HCT116 (cell line): ENCODE data around the gene XK. TPM values are rescaled to one million over a fixed set of nuclear protein-coding genes. Genes with fewer than 3 reads are reported as not detected.

ENCODE experiments used
- ATAC-seq: fragments of 200-7000 bp; cut with Tn5 transposase; 2 replicates; pipeline ENCODE4 v1.9.1; 2020; ENCODE audit warnings: mild to moderate bottlenecking, moderate library complexity
- BruUV-seq: library from RNA; stranded (reverse); fragments of 400-500 nt; replicated peaks from 2 replicates; lab custom pipeline; 2021; lab: Mats Ljungman, UMichigan
- CTCF ChIA-PET: fragments of 300-600 bp; sonication (Branson Sonifier 250); formaldehyde crosslinking; loops from one replicate; lab custom pipeline; 2021; ENCODE audit warnings: antibody characterized with exemption; lab: Charles Lee
- POLR2A ChIA-PET: fragments of 300-600, 350-600 bp; sonication (Branson Sonifier 250); formaldehyde crosslinking; loops from one replicate; lab custom pipeline; 2021; ENCODE audit warnings: antibody characterized with exemption; lab: Charles Lee
- RAD21 ChIA-PET, 2 experiments: fragments of 300-600 bp; sonication (Branson Sonifier 250); formaldehyde crosslinking; loops; one replicate each; lab custom pipeline; 2023; ENCODE audit warnings: low total read pairs in 2 of 2; ENCODE audit not compliant: uncharacterized antibody in 2 of 2, unreplicated experiment in 2 of 2, low non-redundant PET in 1 of 2; lab: Charles Lee
- DNase-seq: peaks from one replicate; pipeline ENCODE4 v3.0.0-alpha.2; 2010; ENCODE audit warnings: low read depth, low spot score
- H2AFZ ChIP-seq: fragments of 200-600 bp; shearing (Covaris generic), sonication (generic); 2 replicates; pipeline ENCODE4 v1.6.1; 2017; ENCODE audit warnings: low read depth, mixed run types, mixed read lengths, antibody characterized with exemption, low read length; ENCODE audit not compliant: poor library complexity, severe bottlenecking
- H3K27ac ChIP-seq: 2 replicates; pipeline ENCODE4 v1.5.1; 2012; ENCODE audit warnings: low read depth, low read length
- H3K27me3 ChIP-seq: fragments of 200-600 bp; sonication (generic); 2 replicates; pipeline ENCODE4 v1.6.1; 2016; ENCODE audit warnings: mixed run types, low read length, mixed read lengths; ENCODE audit not compliant: insufficient read depth
- H3K36me3 ChIP-seq, 2 experiments: fragments of 200-500 bp in 1 of 2; fragments of 200-600 bp in 1 of 2; sonication (Bioruptor generic) in 1 of 2; sonication (generic) in 1 of 2; 2 replicates each; pipeline versions ENCODE4 v1.5.1 to v1.6.1; 2014 to 2016; ENCODE audit warnings: low read length in 2 of 2, inconsistent platforms in 1 of 2, mixed read lengths in 1 of 2, mixed run types in 1 of 2; ENCODE audit not compliant: insufficient read depth in 2 of 2, control insufficient read depth in 1 of 2
- H3K4me1 ChIP-seq, 2 experiments: fragments of 200-600 bp in 1 of 2; sonication (generic) in 1 of 2; 2 replicates each; pipeline versions ENCODE4 v1.5.1 to v1.6.1; 2012 to 2017; ENCODE audit warnings: low read length in 2 of 2, inconsistent platforms in 1 of 2, mild to moderate bottlenecking in 1 of 2, mixed read lengths in 1 of 2, mixed run types in 1 of 2, moderate library complexity in 1 of 2; ENCODE audit not compliant: insufficient read depth in 2 of 2, control insufficient read depth in 1 of 2
- H3K4me2 ChIP-seq: fragments of 200-600 bp; sonication (generic); 2 replicates; pipeline ENCODE4 v1.6.1; 2017; ENCODE audit warnings: mixed run types, low read length, mixed read lengths
- H3K4me3 ChIP-seq, 2 experiments: fragments of 200-600 bp in 1 of 2; sonication (generic) in 1 of 2; replicated peaks in 1 of 2; 2 replicates each; pipeline ENCODE4 v1.5.1; 2011 to 2016; ENCODE audit warnings: low read length in 2 of 2, control low read depth in 1 of 2, low read depth in 1 of 2, mild to moderate bottlenecking in 1 of 2, mixed read lengths in 1 of 2, mixed run types in 1 of 2
- H3K79me2 ChIP-seq: fragments of 200-600 bp; sonication (generic); 2 replicates; pipeline ENCODE4 v1.6.1; 2017; ENCODE audit warnings: mild to moderate bottlenecking, mixed run types, low read length, moderate library complexity, mixed read lengths; ENCODE audit not compliant: insufficient read depth
- H3K9ac ChIP-seq: fragments of 200-600 bp; sonication (generic); 2 replicates; pipeline ENCODE4 v1.6.1; 2016; ENCODE audit warnings: low read length, mixed read lengths
- H3K9me2 ChIP-seq: fragments of 200-600 bp; sonication (generic), shearing (Covaris generic); 2 replicates; pipeline ENCODE4 v1.6.1; 2017; ENCODE audit warnings: mixed run types, mild to moderate bottlenecking, moderate library complexity; ENCODE audit not compliant: insufficient read depth
- H3K9me3 ChIP-seq, 2 experiments: fragments of 200-500 bp in 1 of 2; fragments of 200-600 bp in 1 of 2; sonication (Bioruptor generic) in 1 of 2; sonication (generic) in 1 of 2; 2 replicates each; pipeline ENCODE4 v1.6.1; 2014 to 2017; ENCODE audit warnings: low read length in 2 of 2, mixed read lengths in 2 of 2, inconsistent platforms in 1 of 2, low read depth in 1 of 2, mild to moderate bottlenecking in 1 of 2, mixed run types in 1 of 2, moderate library complexity in 1 of 2; ENCODE audit not compliant: control insufficient read depth in 1 of 2, insufficient read depth in 1 of 2
- H4K20me1 ChIP-seq: fragments of 200-600 bp; sonication (generic), shearing (Covaris generic); 2 replicates; pipeline ENCODE4 v1.6.1; 2017; ENCODE audit warnings: mixed run types, mild to moderate bottlenecking, moderate library complexity; ENCODE audit not compliant: insufficient read depth
- CBX3 ChIP-seq: IDR thresholded peaks from 2 replicates; pipeline ENCODE4 v1.6.1; 2012; ENCODE audit warnings: low read depth
- CEBPB ChIP-seq: IDR thresholded peaks from 2 replicates; pipeline ENCODE4 v1.6.1; 2012; ENCODE audit warnings: low read depth
- EGR1 ChIP-seq: IDR thresholded peaks from 2 replicates; pipeline ENCODE4 v1.6.1; 2012; ENCODE audit warnings: low read depth
- ELF1 ChIP-seq: IDR thresholded peaks from 2 replicates; pipeline ENCODE4 v1.6.1; 2012; ENCODE audit warnings: low read depth, borderline replicate concordance
- FOSL1 ChIP-seq: IDR thresholded peaks from 2 replicates; pipeline ENCODE4 v1.6.1; 2012; ENCODE audit warnings: low read depth
- SRF ChIP-seq: IDR thresholded peaks from 2 replicates; pipeline ENCODE4 v1.6.1; 2012; ENCODE audit warnings: low read depth
- ZFX ChIP-seq: fragments of 450-650 bp; IDR thresholded peaks from 2 replicates; pipeline ENCODE4 v1.6.1; 2017
- ZNF274 ChIP-seq: fragments of 200-500 bp; sonication (Bioruptor generic); IDR thresholded peaks from 2 replicates; pipeline ENCODE4 v1.6.1; 2014; ENCODE audit warnings: mild to moderate bottlenecking, low read depth, low read length, inconsistent platforms
- intact Hi-C: fragments of 100-400 bp; cut with micrococcal nuclease; formaldehyde crosslinking; loops from 2 replicates; pipeline ENCODE4 v1.10.0; 2022
- total RNA-seq: library from RNA; stranded (reverse); gene quantifications from one replicate; pipeline ENCODE4 v1.2.1, GENCODE V29; 2021; ENCODE audit not compliant: unreplicated experiment
- TF ChIP-seq, protein P1 (sequence below): IDR thresholded peaks from 2 replicates; pipeline ENCODE4 v1.6.1; 2012
- TF ChIP-seq, protein P2 (sequence below), 3 experiments: fragments of 200-600 bp in 1 of 3; sonication (generic) in 1 of 3; IDR thresholded peaks in 2 of 3; conservative IDR thresholded peaks in 1 of 3; 2 replicates each; pipeline ENCODE4 v1.5.1; 2012 to 2017; ENCODE audit warnings: low read depth in 2 of 3, low read length in 2 of 3, antibody characterized with exemption in 1 of 3, borderline replicate concordance in 1 of 3, control low read depth in 1 of 3, mild to moderate bottlenecking in 1 of 3, mixed read lengths in 1 of 3, mixed run types in 1 of 3, moderate library complexity in 1 of 3; ENCODE audit not compliant: insufficient read depth in 1 of 3
- TF ChIP-seq, protein P3 (sequence below): IDR thresholded peaks from 2 replicates; pipeline ENCODE4 v1.6.1; 2012; ENCODE audit warnings: low read depth
- TF ChIP-seq, protein P4 (sequence below): IDR thresholded peaks from 2 replicates; pipeline ENCODE4 v1.6.1; 2012

The XK gene
- total RNA-seq, 1 experiment from 2014 or later: 2.6 TPM

DNA sequence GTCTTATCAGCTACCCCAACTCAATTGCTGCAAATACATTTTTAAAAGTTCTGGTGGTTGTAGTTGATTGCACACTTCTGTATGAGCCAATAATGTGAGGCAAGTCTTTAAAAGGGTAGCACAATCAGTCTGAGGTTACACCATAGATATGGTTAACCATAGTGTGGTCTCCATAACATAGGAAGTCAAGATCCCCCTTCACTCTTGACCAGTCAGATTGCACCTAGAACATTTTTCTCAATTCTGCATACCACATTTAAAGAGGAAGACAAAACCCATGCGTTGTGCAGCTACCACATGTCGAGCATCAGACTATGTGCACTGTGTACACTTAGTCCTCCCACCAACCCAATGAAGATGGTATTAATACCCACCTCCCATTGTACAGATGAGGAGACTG, 67.8 kb downstream of the XK start:
- no peak for ATAC-seq
- CTCF ChIA-PET: no interaction called here
- H3K4me2 ChIP-seq: no peak overlapping the region
- POLR2A ChIA-PET: no interaction called here
- H4K20me1 ChIP-seq: no peaks in the 10 kb centered on the region
- H3K4me1 ChIP-seq: no peaks in the 10 kb centered on the region
- H3K27ac ChIP-seq: no peak overlapping the region
- no peak overlapping the region for H3K4me3 ChIP-seq
- no TSS peak for BruUV-seq
- H3K36me3 ChIP-seq: no peaks in the 10 kb centered on the region
- H3K9ac ChIP-seq: no peak overlapping the region
- no peak for TF ChIP-seq CBX3
- TF ChIP-seq ZNF274: no peak
- TF ChIP-seq EGR1: no peak
- TF ChIP-seq CEBPB: no peak
- TF ChIP-seq, protein P1, sequence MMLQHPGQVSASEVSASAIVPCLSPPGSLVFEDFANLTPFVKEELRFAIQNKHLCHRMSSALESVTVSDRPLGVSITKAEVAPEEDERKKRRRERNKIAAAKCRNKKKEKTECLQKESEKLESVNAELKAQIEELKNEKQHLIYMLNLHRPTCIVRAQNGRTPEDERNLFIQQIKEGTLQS: no peak
- TF ChIP-seq, protein P2, sequence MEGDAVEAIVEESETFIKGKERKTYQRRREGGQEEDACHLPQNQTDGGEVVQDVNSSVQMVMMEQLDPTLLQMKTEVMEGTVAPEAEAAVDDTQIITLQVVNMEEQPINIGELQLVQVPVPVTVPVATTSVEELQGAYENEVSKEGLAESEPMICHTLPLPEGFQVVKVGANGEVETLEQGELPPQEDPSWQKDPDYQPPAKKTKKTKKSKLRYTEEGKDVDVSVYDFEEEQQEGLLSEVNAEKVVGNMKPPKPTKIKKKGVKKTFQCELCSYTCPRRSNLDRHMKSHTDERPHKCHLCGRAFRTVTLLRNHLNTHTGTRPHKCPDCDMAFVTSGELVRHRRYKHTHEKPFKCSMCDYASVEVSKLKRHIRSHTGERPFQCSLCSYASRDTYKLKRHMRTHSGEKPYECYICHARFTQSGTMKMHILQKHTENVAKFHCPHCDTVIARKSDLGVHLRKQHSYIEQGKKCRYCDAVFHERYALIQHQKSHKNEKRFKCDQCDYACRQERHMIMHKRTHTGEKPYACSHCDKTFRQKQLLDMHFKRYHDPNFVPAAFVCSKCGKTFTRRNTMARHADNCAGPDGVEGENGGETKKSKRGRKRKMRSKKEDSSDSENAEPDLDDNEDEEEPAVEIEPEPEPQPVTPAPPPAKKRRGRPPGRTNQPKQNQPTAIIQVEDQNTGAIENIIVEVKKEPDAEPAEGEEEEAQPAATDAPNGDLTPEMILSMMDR (IDR thresholded peaks at IDR 0.05 in 2 of 3, conservative IDR thresholded peaks at IDR 0.05 in 1 of 3; ENCODE audit: borderline replicate concordance in 1 of 3, insufficient read depth in 1 of 3, low read depth in 2 of 3, low read length in 2 of 3): no peak
- no peak for TF ChIP-seq ZFX
- TF ChIP-seq, protein P3, sequence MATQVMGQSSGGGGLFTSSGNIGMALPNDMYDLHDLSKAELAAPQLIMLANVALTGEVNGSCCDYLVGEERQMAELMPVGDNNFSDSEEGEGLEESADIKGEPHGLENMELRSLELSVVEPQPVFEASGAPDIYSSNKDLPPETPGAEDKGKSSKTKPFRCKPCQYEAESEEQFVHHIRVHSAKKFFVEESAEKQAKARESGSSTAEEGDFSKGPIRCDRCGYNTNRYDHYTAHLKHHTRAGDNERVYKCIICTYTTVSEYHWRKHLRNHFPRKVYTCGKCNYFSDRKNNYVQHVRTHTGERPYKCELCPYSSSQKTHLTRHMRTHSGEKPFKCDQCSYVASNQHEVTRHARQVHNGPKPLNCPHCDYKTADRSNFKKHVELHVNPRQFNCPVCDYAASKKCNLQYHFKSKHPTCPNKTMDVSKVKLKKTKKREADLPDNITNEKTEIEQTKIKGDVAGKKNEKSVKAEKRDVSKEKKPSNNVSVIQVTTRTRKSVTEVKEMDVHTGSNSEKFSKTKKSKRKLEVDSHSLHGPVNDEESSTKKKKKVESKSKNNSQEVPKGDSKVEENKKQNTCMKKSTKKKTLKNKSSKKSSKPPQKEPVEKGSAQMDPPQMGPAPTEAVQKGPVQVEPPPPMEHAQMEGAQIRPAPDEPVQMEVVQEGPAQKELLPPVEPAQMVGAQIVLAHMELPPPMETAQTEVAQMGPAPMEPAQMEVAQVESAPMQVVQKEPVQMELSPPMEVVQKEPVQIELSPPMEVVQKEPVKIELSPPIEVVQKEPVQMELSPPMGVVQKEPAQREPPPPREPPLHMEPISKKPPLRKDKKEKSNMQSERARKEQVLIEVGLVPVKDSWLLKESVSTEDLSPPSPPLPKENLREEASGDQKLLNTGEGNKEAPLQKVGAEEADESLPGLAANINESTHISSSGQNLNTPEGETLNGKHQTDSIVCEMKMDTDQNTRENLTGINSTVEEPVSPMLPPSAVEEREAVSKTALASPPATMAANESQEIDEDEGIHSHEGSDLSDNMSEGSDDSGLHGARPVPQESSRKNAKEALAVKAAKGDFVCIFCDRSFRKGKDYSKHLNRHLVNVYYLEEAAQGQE: no peak
- TF ChIP-seq FOSL1: no peak
- TF ChIP-seq ELF1: no peak
- TF ChIP-seq SRF: no peak
- TF ChIP-seq, protein P4, sequence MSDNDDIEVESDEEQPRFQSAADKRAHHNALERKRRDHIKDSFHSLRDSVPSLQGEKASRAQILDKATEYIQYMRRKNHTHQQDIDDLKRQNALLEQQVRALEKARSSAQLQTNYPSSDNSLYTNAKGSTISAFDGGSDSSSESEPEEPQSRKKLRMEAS: no peak
- no peaks in the 10 kb centered on the region for H3K9me3 ChIP-seq
- RAD21 ChIA-PET: no interaction called here
- DNase-seq: no peak
- H3K79me2 ChIP-seq: no peaks in the 10 kb centered on the region
- no peaks in the 10 kb centered on the region for H3K27me3 ChIP-seq
- H2AFZ ChIP-seq: no peak overlapping the region
- intact Hi-C loops: no loop called here
- no peaks in the 10 kb centered on the region for H3K9me2 ChIP-seq
